HepG2 (cell line): ENCODE data around the gene BCAR3. TPM values are rescaled to one million over a fixed set of nuclear protein-coding genes. Genes with fewer than 3 reads are reported as not detected.

Source experiments
- AHR ChIP-seq: IDR thresholded peaks from 2 replicates; pipeline ENCODE4 v1.6.1; 2018; ENCODE audit warnings: missing genetic modification reagents, missing compliant biosample characterization
- ESRRA ChIP-seq: sonication (generic); formaldehyde crosslinking; IDR thresholded peaks from 2 replicates; pipeline ENCODE4 v1.5.1; 2020; ENCODE audit warnings: mild to moderate bottlenecking, low read depth, missing genetic modification reagents
- FOXC1 ChIP-seq: sonication (generic); formaldehyde crosslinking; IDR thresholded peaks from 2 replicates; pipeline ENCODE4 v1.8.0; 2022; ENCODE audit warnings: mild to moderate bottlenecking, missing genetic modification reagents, borderline replicate concordance
- FOXO1 ChIP-seq: sonication (generic); formaldehyde crosslinking; IDR thresholded peaks from 2 replicates; pipeline ENCODE4 v1.4.0; 2020; ENCODE audit warnings: missing genetic modification reagents
- HIVEP1 ChIP-seq: sonication (generic); formaldehyde crosslinking; IDR thresholded peaks from 2 replicates; pipeline ENCODE4 v1.4.0; 2020; ENCODE audit warnings: mild to moderate bottlenecking, missing genetic modification reagents
- HMGXB4 ChIP-seq, 2 experiments: sonication (generic) in 1 of 2; formaldehyde crosslinking in 1 of 2; IDR thresholded peaks; 2 replicates each; pipeline versions ENCODE4 v1.4.0 to v1.6.1; 2018 to 2020; ENCODE audit warnings: missing genetic modification reagents in 2 of 2, borderline replicate concordance in 1 of 2, low read depth in 1 of 2, mild to moderate bottlenecking in 1 of 2, missing biosample characterization in 1 of 2
- HNRNPLL ChIP-seq: fragments of 200-400 bp; formaldehyde crosslinking; IDR thresholded peaks from 2 replicates; pipeline ENCODE4 v1.6.1; 2017; ENCODE audit warnings: mild to moderate bottlenecking, low read depth, low read length; ENCODE audit not compliant: poor library complexity, severe bottlenecking
- IRX3 ChIP-seq: sonication (generic); formaldehyde crosslinking; IDR thresholded peaks from 2 replicates; pipeline ENCODE4 v1.8.1; 2023; ENCODE audit warnings: mild to moderate bottlenecking, low read depth, missing genetic modification reagents, borderline replicate concordance
- MLLT10 ChIP-seq: sonication (generic); formaldehyde crosslinking; IDR thresholded peaks from 2 replicates; pipeline ENCODE4 v1.4.0; 2020; ENCODE audit warnings: missing genetic modification reagents
- MXD4 ChIP-seq: IDR thresholded peaks from 2 replicates; pipeline ENCODE4 v1.6.1; 2016; ENCODE audit warnings: mild to moderate bottlenecking, missing biosample characterization, missing genetic modification reagents
- NCOA5 ChIP-seq: sonication (generic); formaldehyde crosslinking; IDR thresholded peaks from 2 replicates; pipeline ENCODE4 v1.4.0; 2020; ENCODE audit warnings: missing genetic modification reagents
- REPIN1 ChIP-seq: sonication (generic); formaldehyde crosslinking; IDR thresholded peaks from 2 replicates; pipeline ENCODE4 v1.8.0; 2022; ENCODE audit warnings: missing genetic modification reagents, low read depth, mild to moderate bottlenecking, borderline replicate concordance
- ZFP1 ChIP-seq: IDR thresholded peaks from 2 replicates; pipeline ENCODE4 v1.6.1; 2016
- ZNF207 ChIP-seq: fragments of 450-650 bp; IDR thresholded peaks from 2 replicates; pipeline ENCODE4 v1.6.1; 2016; ENCODE audit warnings: antibody characterized with exemption, borderline replicate concordance
- ZNF746 ChIP-seq: sonication (generic); formaldehyde crosslinking; IDR thresholded peaks from 2 replicates; pipeline ENCODE4 v1.8.0; 2022; ENCODE audit warnings: mild to moderate bottlenecking, missing genetic modification reagents
- ZNF773 ChIP-seq: sonication (generic); formaldehyde crosslinking; IDR thresholded peaks from 2 replicates; pipeline ENCODE4 v1.4.0; 2020; ENCODE audit warnings: missing genetic modification reagents, borderline replicate concordance
- ZNF891 ChIP-seq: sonication (generic); formaldehyde crosslinking; IDR thresholded peaks from 2 replicates; pipeline ENCODE4 v1.5.0; 2020; ENCODE audit warnings: mild to moderate bottlenecking, missing genetic modification reagents
- polyA plus RNA-seq, 8 experiments: library from polyadenylated mRNA; depleted of rRNA in 3 of 8; stranded (reverse) in 7 of 8; unstranded in 1 of 8; fragments of >200 nt; fragmentation: Illumina TruSeq in 4 of 8; extraction: Trizol in 4 of 8; gene quantifications; 2 replicates each; pipeline versions ENCODE4 v1.2.1 to v1.2.3, GENCODE V29; 2011 to 2016; ENCODE audit warnings: low read depth in 4 of 8, missing spikeins in 1 of 8, mixed read lengths in 1 of 8; ENCODE audit not compliant: insufficient read depth in 1 of 8
- total RNA-seq, 5 experiments: library from RNA; depleted of rRNA; stranded (reverse); fragments of >200 nt; fragmentation: Illumina TruSeq; extraction: Trizol; gene quantifications; 2 replicates each; pipeline ENCODE4 v1.2.3, GENCODE V29; 2016; ENCODE audit warnings: low read depth in 1 of 5
- TF ChIP-seq, protein P1 (sequence below): sonication (generic); formaldehyde crosslinking; IDR thresholded peaks from 2 replicates; pipeline ENCODE4 v1.4.0; 2020; ENCODE audit warnings: mild to moderate bottlenecking, missing genetic modification reagents
- TF ChIP-seq, protein P2 (sequence below), 2 experiments: sonication (generic) in 1 of 2; formaldehyde crosslinking in 1 of 2; IDR thresholded peaks; 2 replicates each; pipeline versions ENCODE4 v1.4.0 to v1.6.1; 2016 to 2020; ENCODE audit warnings: borderline replicate concordance in 1 of 2, low read depth in 1 of 2, mild to moderate bottlenecking in 1 of 2, missing genetic modification reagents in 1 of 2

BCAR3 gene
- total and polyA plus RNA-seq, 2 of the 13 experiments (the other 11 are each of a cell fraction or from before 2014, with no cell fraction given), result 3.6 to 4.8 TPM

GRCh38 chr1:93579891-93580290 is 101.7 kb downstream of the BCAR3 start (continued):
- TF ChIP-seq, protein P1, sequence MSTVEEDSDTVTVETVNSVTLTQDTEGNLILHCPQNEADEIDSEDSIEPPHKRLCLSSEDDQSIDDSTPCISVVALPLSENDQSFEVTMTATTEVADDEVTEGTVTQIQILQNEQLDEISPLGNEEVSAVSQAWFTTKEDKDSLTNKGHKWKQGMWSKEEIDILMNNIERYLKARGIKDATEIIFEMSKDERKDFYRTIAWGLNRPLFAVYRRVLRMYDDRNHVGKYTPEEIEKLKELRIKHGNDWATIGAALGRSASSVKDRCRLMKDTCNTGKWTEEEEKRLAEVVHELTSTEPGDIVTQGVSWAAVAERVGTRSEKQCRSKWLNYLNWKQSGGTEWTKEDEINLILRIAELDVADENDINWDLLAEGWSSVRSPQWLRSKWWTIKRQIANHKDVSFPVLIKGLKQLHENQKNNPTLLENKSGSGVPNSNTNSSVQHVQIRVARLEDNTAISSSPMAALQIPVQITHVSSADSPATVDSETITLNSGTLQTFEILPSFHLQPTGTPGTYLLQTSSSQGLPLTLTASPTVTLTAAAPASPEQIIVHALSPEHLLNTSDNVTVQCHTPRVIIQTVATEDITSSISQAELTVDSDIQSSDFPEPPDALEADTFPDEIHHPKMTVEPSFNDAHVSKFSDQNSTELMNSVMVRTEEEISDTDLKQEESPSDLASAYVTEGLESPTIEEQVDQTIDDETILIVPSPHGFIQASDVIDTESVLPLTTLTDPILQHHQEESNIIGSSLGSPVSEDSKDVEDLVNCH (CRISPR knock-in tag), result no peak
- TF ChIP-seq MXD4 (CRISPR knock-in tag) (no peak), ZNF207 (no peak), HNRNPLL (peak; percentile 58), ESRRA (CRISPR knock-in tag) (no peak), MLLT10 (CRISPR knock-in tag) (no peak), HIVEP1 (CRISPR knock-in tag) (no peak), FOXO1 (CRISPR knock-in tag) (peak; percentile 15; the same call in 1 of the 2 replicates), ZFP1 (CRISPR knock-in tag) (no peak), ZNF891 (CRISPR knock-in tag) (no peak), HMGXB4 (CRISPR knock-in tag; IDR thresholded peaks at IDR 0.05; ENCODE audit: borderline replicate concordance in 1 of 2, low read depth in 1 of 2) (0 out of 4 replicates have a peak, but pooled peaks of 1 of the 2 experiments have one; percentile 31), NCOA5 (CRISPR knock-in tag) (no peak), ZNF746 (CRISPR knock-in tag) (no peak), REPIN1 (CRISPR knock-in tag) (no peak), AHR (CRISPR knock-in tag) (no peak), FOXC1 (CRISPR knock-in tag) (no peak), IRX3 (CRISPR knock-in tag) (no peak), ZNF773 (CRISPR knock-in tag) (no peak)
- TF ChIP-seq, protein P2, sequence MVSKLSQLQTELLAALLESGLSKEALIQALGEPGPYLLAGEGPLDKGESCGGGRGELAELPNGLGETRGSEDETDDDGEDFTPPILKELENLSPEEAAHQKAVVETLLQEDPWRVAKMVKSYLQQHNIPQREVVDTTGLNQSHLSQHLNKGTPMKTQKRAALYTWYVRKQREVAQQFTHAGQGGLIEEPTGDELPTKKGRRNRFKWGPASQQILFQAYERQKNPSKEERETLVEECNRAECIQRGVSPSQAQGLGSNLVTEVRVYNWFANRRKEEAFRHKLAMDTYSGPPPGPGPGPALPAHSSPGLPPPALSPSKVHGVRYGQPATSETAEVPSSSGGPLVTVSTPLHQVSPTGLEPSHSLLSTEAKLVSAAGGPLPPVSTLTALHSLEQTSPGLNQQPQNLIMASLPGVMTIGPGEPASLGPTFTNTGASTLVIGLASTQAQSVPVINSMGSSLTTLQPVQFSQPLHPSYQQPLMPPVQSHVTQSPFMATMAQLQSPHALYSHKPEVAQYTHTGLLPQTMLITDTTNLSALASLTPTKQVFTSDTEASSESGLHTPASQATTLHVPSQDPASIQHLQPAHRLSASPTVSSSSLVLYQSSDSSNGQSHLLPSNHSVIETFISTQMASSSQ (IDR thresholded peaks at IDR 0.05; ENCODE audit: low read depth), result no peak
- TF ChIP-seq, protein P2 (CRISPR knock-in tag; IDR thresholded peaks at IDR 0.05; ENCODE audit: borderline replicate concordance), result no peak
